H1 (cell line): ENCODE measurements around the gene SRSF8. TPM values are rescaled to one million over a fixed set of nuclear protein-coding genes. Genes with fewer than 3 reads are reported as not detected.

ENCODE experiments used
- CTCF ChIA-PET: fragments of 300-600 bp; sonication (Branson Sonifier 250); formaldehyde crosslinking; loops from one replicate; lab custom pipeline; 2021; ENCODE audit not compliant: partially characterized antibody; lab: Charles Lee
- POLR2A ChIA-PET: fragments of 300-600 bp; sonication (Branson Sonifier 250); formaldehyde crosslinking; loops from one replicate; lab custom pipeline; 2021; ENCODE audit warnings: inconsistent platforms; ENCODE audit not compliant: partially characterized antibody; lab: Charles Lee
- DNase-seq, 2 experiments: peaks; one replicate each; pipeline versions ENCODE4 v3.0.0 to v3.0.0-alpha.2; 2010 to 2022; ENCODE audit warnings: low spot score in 2 of 2, low read depth in 1 of 2, mixed read lengths in 1 of 2
- FAIRE-seq: peaks from 2 replicates; lab custom pipeline; 2011; peaks lifted over from hg19 to GRCh38; lab: Jason Lieb, UNC
- H2AFZ ChIP-seq: 2 replicates; pipeline ENCODE4 v1.8.1; 2012; ENCODE audit warnings: low read length, inconsistent platforms
- H2AK5ac ChIP-seq: 2 replicates; pipeline ENCODE4 v1.6.1; 2013; ENCODE audit warnings: low read depth, low read length
- H2BK120ac ChIP-seq: replicated peaks from 2 replicates; pipeline ENCODE3; 2013; ENCODE audit warnings: low read depth, low read length, inconsistent platforms
- H2BK12ac ChIP-seq: 2 replicates; pipeline ENCODE4 v1.6.1; 2013; ENCODE audit warnings: low read depth, low read length
- H2BK15ac ChIP-seq: 2 replicates; pipeline ENCODE4 v1.6.1; 2013; ENCODE audit warnings: low read length
- H2BK20ac ChIP-seq: 2 replicates; pipeline ENCODE4 v1.6.1; 2013; ENCODE audit warnings: low read length
- H2BK5ac ChIP-seq: 2 replicates; pipeline ENCODE4 v1.6.1; 2013; ENCODE audit warnings: low read depth, low read length
- H3K14ac ChIP-seq: 2 replicates; pipeline ENCODE4 v1.6.1; 2013; ENCODE audit warnings: inconsistent platforms; ENCODE audit not compliant: insufficient read length
- H3K18ac ChIP-seq: 2 replicates; pipeline ENCODE4 v1.6.1; 2013; ENCODE audit warnings: low read length; ENCODE audit errors: extremely low read depth
- H3K23ac ChIP-seq: 2 replicates; pipeline ENCODE4 v1.6.1; 2013; ENCODE audit warnings: inconsistent platforms; ENCODE audit not compliant: insufficient read length
- H3K23me2 ChIP-seq: 2 replicates; pipeline ENCODE4 v1.6.1; 2013; ENCODE audit warnings: low read depth, low read length
- H3K27ac ChIP-seq: 2 replicates; pipeline ENCODE4 v1.6.1; 2011; ENCODE audit warnings: low read depth, low read length, inconsistent platforms
- H3K27me3 ChIP-seq, 4 experiments: replicated peaks in 1 of 4; 1 replicate in 1 of 4; 2 replicates in 3 of 4; pipeline versions ENCODE4 v1.6.1 to v1.8.1; 2011 to 2013; ENCODE audit warnings: low read length in 3 of 4, mild to moderate bottlenecking in 3 of 4, inconsistent platforms in 2 of 4, mixed read lengths in 2 of 4, moderate library complexity in 1 of 4; ENCODE audit not compliant: control insufficient read depth in 3 of 4, insufficient read depth in 3 of 4; ENCODE audit errors: extremely low read depth in 1 of 4
- H3K36me3 ChIP-seq, 4 experiments: 2 replicates each; pipeline versions ENCODE4 v1.6.1 to v1.8.1; 2011 to 2013; ENCODE audit warnings: mild to moderate bottlenecking in 4 of 4, low read length in 3 of 4, moderate library complexity in 2 of 4, control low read depth in 1 of 4, inconsistent platforms in 1 of 4; ENCODE audit not compliant: insufficient read depth in 4 of 4, control insufficient read depth in 2 of 4
- H3K4ac ChIP-seq: replicated peaks from 2 replicates; pipeline ENCODE3; 2013; ENCODE audit warnings: low read length, low read depth, mixed read lengths, inconsistent platforms; ENCODE audit not compliant: insufficient read length
- H3K4me1 ChIP-seq, 4 experiments: replicated peaks in 1 of 4; 1 replicate in 1 of 4; 2 replicates in 3 of 4; pipeline versions ENCODE4 v1.6.1 to v1.8.1; 2011 to 2013; ENCODE audit warnings: low read length in 3 of 4, inconsistent platforms in 2 of 4, mixed read lengths in 1 of 4; ENCODE audit not compliant: insufficient read depth in 4 of 4, control insufficient read depth in 3 of 4
- H3K4me2 ChIP-seq, 2 experiments: 2 replicates each; pipeline versions ENCODE4 v1.6.1 to v1.8.1; 2011 to 2013; ENCODE audit warnings: low read depth in 2 of 2, low read length in 2 of 2, control low read depth in 1 of 2, inconsistent platforms in 1 of 2, mild to moderate bottlenecking in 1 of 2; ENCODE audit not compliant: insufficient read depth in 1 of 2
- H3K4me3 ChIP-seq, 4 experiments: fragments of 200-600, 300-600 bp in 1 of 4; sonication (generic), shearing (Covaris generic), sonication (Bioruptor Twin) in 1 of 4; 2 replicates each; pipeline versions ENCODE4 v1.5.1 to v1.8.1; 2011 to 2016; ENCODE audit warnings: low read length in 4 of 4, low read depth in 3 of 4, control low read depth in 2 of 4, inconsistent platforms in 2 of 4, mild to moderate bottlenecking in 2 of 4, mixed read lengths in 1 of 4, moderate library complexity in 1 of 4; ENCODE audit not compliant: insufficient read depth in 2 of 4; ENCODE audit errors: extremely low read depth in 1 of 4
- H3K56ac ChIP-seq: replicated peaks from 2 replicates; pipeline ENCODE3; 2013; ENCODE audit warnings: low read depth, mild to moderate bottlenecking, mixed read lengths, low read length, inconsistent platforms; ENCODE audit not compliant: insufficient read length
- H3K79me1 ChIP-seq: 2 replicates; pipeline ENCODE4 v1.6.1; 2013; ENCODE audit warnings: low read depth, low read length, control low read depth
- H3K79me2 ChIP-seq, 2 experiments: 2 replicates each; pipeline versions ENCODE4 v1.6.1 to v1.8.1; 2012 to 2013; ENCODE audit warnings: low read length in 2 of 2, mild to moderate bottlenecking in 2 of 2, inconsistent platforms in 1 of 2; ENCODE audit not compliant: insufficient read depth in 2 of 2, control insufficient read depth in 1 of 2
- H3K9ac ChIP-seq, 4 experiments: replicated peaks in 1 of 4; 1 replicate in 1 of 4; 2 replicates in 3 of 4; pipeline versions ENCODE4 v1.6.1 to v1.8.1; 2011 to 2013; ENCODE audit warnings: low read depth in 3 of 4, low read length in 3 of 4, control low read depth in 2 of 4, mild to moderate bottlenecking in 2 of 4, moderate library complexity in 2 of 4, inconsistent platforms in 1 of 4; ENCODE audit errors: extremely low read depth in 1 of 4
- H3K9me3 ChIP-seq, 2 experiments: 2 replicates each; pipeline versions ENCODE4 v1.6.1 to v1.8.1; 2012 to 2013; ENCODE audit warnings: mild to moderate bottlenecking in 2 of 2, moderate library complexity in 2 of 2, control low read depth in 1 of 2, inconsistent platforms in 1 of 2, low read depth in 1 of 2, low read length in 1 of 2, mixed read lengths in 1 of 2; ENCODE audit not compliant: insufficient read depth in 2 of 2
- H4K20me1 ChIP-seq, 2 experiments: replicated peaks in 1 of 2; 2 replicates each; pipeline versions ENCODE3 to v1.8.1; 2011 to 2013; ENCODE audit warnings: inconsistent platforms in 2 of 2, low read length in 2 of 2, mild to moderate bottlenecking in 1 of 2; ENCODE audit not compliant: insufficient read depth in 2 of 2, control insufficient read depth in 1 of 2
- H4K5ac ChIP-seq: 2 replicates; pipeline ENCODE4 v1.6.1; 2013; ENCODE audit warnings: low read length, low read depth, mixed read lengths, inconsistent platforms; ENCODE audit not compliant: insufficient read length
- H4K8ac ChIP-seq: 2 replicates; pipeline ENCODE4 v1.8.0; 2013; ENCODE audit warnings: mild to moderate bottlenecking, moderate library complexity, low read length, inconsistent platforms; ENCODE audit not compliant: insufficient read depth; ENCODE audit errors: extremely low read depth
- H4K91ac ChIP-seq: replicated peaks from 2 replicates; pipeline ENCODE3; 2013; ENCODE audit warnings: low read length, mixed read lengths, inconsistent platforms; ENCODE audit not compliant: insufficient read length
- CHD2 ChIP-seq: IDR thresholded peaks from 2 replicates; pipeline ENCODE4 v1.6.1; 2012; ENCODE audit warnings: low read length, improper control_type of control experiment
- EZH2 ChIP-seq: fragments of 200-600 bp; sonication (generic); IDR thresholded peaks from 2 replicates; pipeline ENCODE4 v1.7.1; 2012; ENCODE audit warnings: low read depth, mild to moderate bottlenecking, moderate library complexity, low read length, inconsistent platforms; ENCODE audit not compliant: severe bottlenecking
- GABPA ChIP-seq: IDR thresholded peaks from 2 replicates; pipeline ENCODE4 v1.6.1; 2011; ENCODE audit warnings: mild to moderate bottlenecking, low read length, moderate library complexity, borderline replicate concordance; ENCODE audit not compliant: insufficient read depth
- PHF8 ChIP-seq: fragments of 200-600 bp; sonication (generic); conservative IDR thresholded peaks from 2 replicates; pipeline ENCODE4 v1.7.1; 2012; ENCODE audit warnings: low read depth, mild to moderate bottlenecking, inconsistent platforms, low read length, moderate library complexity
- SIN3A ChIP-seq, 2 experiments: IDR thresholded peaks in 1 of 2; conservative IDR thresholded peaks in 1 of 2; 2 replicates each; pipeline ENCODE4 v1.6.1; 2011 to 2012; ENCODE audit warnings: low read length in 2 of 2, improper control_type of control experiment in 1 of 2, low read depth in 1 of 2, mild to moderate bottlenecking in 1 of 2
- SP2 ChIP-seq: IDR thresholded peaks from 2 replicates; pipeline ENCODE4 v1.6.1; 2012; ENCODE audit warnings: mild to moderate bottlenecking, low read length, inconsistent platforms
- SUZ12 ChIP-seq: fragments of 200-600 bp; sonication (generic); IDR thresholded peaks from 2 replicates; pipeline ENCODE4 v1.6.1; 2012; ENCODE audit warnings: mild to moderate bottlenecking, inconsistent platforms, low read length, moderate library complexity, mixed read lengths
- TAF7 ChIP-seq: optimal IDR thresholded peaks from 2 replicates; pipeline ENCODE3; 2011; ENCODE audit warnings: low read depth, mild to moderate bottlenecking, inconsistent platforms, low read length, moderate library complexity, borderline replicate concordance
- TEAD4 ChIP-seq: IDR thresholded peaks from 2 replicates; pipeline ENCODE4 v1.6.1; 2012; ENCODE audit warnings: low read depth, low read length, inconsistent platforms, mixed read lengths
- USF2 ChIP-seq: IDR thresholded peaks from 2 replicates; pipeline ENCODE4 v1.6.1; 2011; ENCODE audit warnings: low read length, improper control_type of control experiment
- ZNF274 ChIP-seq: IDR thresholded peaks from 2 replicates; pipeline ENCODE4 v1.7.0; 2012; ENCODE audit warnings: low read length, borderline replicate concordance; ENCODE audit errors: extremely low read depth
- WGBS, 2 experiments: shearing (Covaris generic) in 1 of 2; methylation state at CpG; one replicate each; pipeline versions ENCODE4 v1.1.6 to v1.1.7; 2013 to 2015; ENCODE audit warnings: low lambda C conversion rate in 2 of 2, mixed read lengths in 2 of 2, inconsistent platforms in 1 of 2, low coverage in 1 of 2, missing lambda C conversion rate in 1 of 2; ENCODE audit not compliant: insufficient replicate concordance in 2 of 2, insufficient coverage in 1 of 2, insufficient read length in 1 of 2; ENCODE audit errors: extremely low coverage in 1 of 2, missing lambda C conversion rate in 1 of 2; 5-methylcytosine and 5-hydroxymethylcytosine counted together
- polyA plus RNA-seq, 7 experiments: library from polyadenylated mRNA; depleted of rRNA in 3 of 7; stranded (reverse) in 5 of 7; unstranded in 2 of 7; fragments of >200 nt in 5 of 7; fragments of 200-250 nt in 2 of 7; gene quantifications; 1 replicate in 5 of 7; 2 replicates in 1 of 7; 4 replicates in 1 of 7; pipeline versions ENCODE4 v1.2.1 to v1.2.3, GENCODE V29; 2011 to 2013; ENCODE audit warnings: missing spikeins in 2 of 7, mixed read lengths in 2 of 7
- total RNA-seq: library from RNA; stranded (reverse); fragmentation: NEBNext Ultra II Directional; extraction: Animal tissue kit (Norgen Biotek cat#: 25700); gene quantifications from 2 replicates; pipeline ENCODE4 v1.2.1, GENCODE V29; 2021

Gene SRSF8
- total and polyA plus RNA-seq, 2 of the 8 experiments (the other 6 are each of a cell fraction or from before 2014, with no cell fraction given): 13.2 to 18.5 TPM

GRCh38 chr11:95057959-95058358 lies 8.8 kb upstream of the SRSF8 start:
- no peaks in the 10 kb centered on the region for H3K23me2 ChIP-seq
- FAIRE-seq: no peak
- H3K9me3 ChIP-seq: no peaks in the 10 kb centered on the region
- no peaks in the 10 kb centered on the region for H4K20me1 ChIP-seq
- no peak overlapping the region for H3K4me3 ChIP-seq
- H3K4me1 ChIP-seq: no peaks in the 10 kb centered on the region
- no peak overlapping the region for H2BK5ac ChIP-seq
- no peak overlapping the region for H2AFZ ChIP-seq
- no peaks in the 10 kb centered on the region for H3K36me3 ChIP-seq
- 93% methylated on average over 8 of the region's 8 CpGs; no CpG with 5 or more reads in 1 of the 2 experiments for WGBS, 2 experiments
- H3K56ac ChIP-seq: no peak overlapping the region
- no peak overlapping the region for H4K8ac ChIP-seq
- TF ChIP-seq USF2 (no peak), EZH2 (no peak), SIN3A (conservative IDR thresholded peaks at IDR 0.05 in 1 of 2, IDR thresholded peaks at IDR 0.05 in 1 of 2; ENCODE audit: low read depth in 1 of 2, low read length in 2 of 2) (no peak), PHF8 (no peak), TAF7 (no peak), SUZ12 (no peak), TEAD4 (no peak), ZNF274 (no peak), SP2 (no peak), GABPA (no peak), CHD2 (no peak)
- no peak overlapping the region for H3K27ac ChIP-seq
- DNase-seq: no peak
- no peak overlapping the region for H3K4me2 ChIP-seq
- H3K79me2 ChIP-seq: no peaks in the 10 kb centered on the region
- H4K91ac ChIP-seq: no peak overlapping the region
- H3K9ac ChIP-seq: no peak overlapping the region
- POLR2A ChIA-PET: interaction anchor here (6.1 kb wide), 1 partner anchor 10 kb away, joined by 28 read pairs; the partner anchor contains the start of gene SRSF8
- no peak overlapping the region for H3K23ac ChIP-seq
- H2AK5ac ChIP-seq: no peak overlapping the region
- CTCF ChIA-PET: interaction anchor here (0.9 to 4.1 kb wide), 2 partner anchors 11 to 1066 kb away, joined by 3 to 25 read pairs; partner anchors contain the start of gene SRSF8
- no peaks in the 10 kb centered on the region; a peak in 3 of 7 replicates for H3K27me3 ChIP-seq
- no peak overlapping the region for H3K18ac ChIP-seq
- no peak overlapping the region for H2BK120ac ChIP-seq
- no peaks in the 10 kb centered on the region for H3K79me1 ChIP-seq
- no peak overlapping the region for H4K5ac ChIP-seq
- H2BK12ac ChIP-seq: no peak overlapping the region
- H3K4ac ChIP-seq: no peak overlapping the region
- no peak overlapping the region for H3K14ac ChIP-seq
- H2BK20ac ChIP-seq: no peak overlapping the region
- no peak overlapping the region for H2BK15ac ChIP-seq
